Stomach (tissue), 9 donors: ENCODE data around the gene CMTM7. TPM values are rescaled to one million over a fixed set of nuclear protein-coding genes. Genes with fewer than 3 reads are reported as not detected.

Source experiments
- DNase-seq, 2 donors: peaks; one replicate each; pipeline versions ENCODE4 v3.0.0 to v3.0.0-alpha.2; 2013 to 2019
- H3K27ac ChIP-seq, 5 donors: fragments of 200-600 bp in 4 of 5; sonication (generic) in 4 of 5; one replicate each; pipeline ENCODE4 v1.5.1; 2013 to 2019; ENCODE audit warnings: mild to moderate bottlenecking in 1 of 5, moderate library complexity in 1 of 5
- H3K27me3 ChIP-seq, 3 donors: fragments of 200-600 bp; sonication (generic); one replicate each; pipeline ENCODE4 v1.5.1; 2017 to 2019; ENCODE audit warnings: mixed run types in 1 of 3
- H3K36me3 ChIP-seq, 4 donors: fragments of 200-600 bp; sonication (generic); 1 replicate in 3 of 4; 2 replicates in 1 of 4; pipeline ENCODE4 v1.5.1; 2016 to 2019
- H3K4me1 ChIP-seq, 4 donors: fragments of 200-600 bp; sonication (generic); one replicate each; pipeline ENCODE4 v1.5.1; 2016 to 2019
- H3K4me3 ChIP-seq, 4 donors: fragments of 200-600 bp; sonication (generic) in 3 of 4; one replicate each; pipeline ENCODE4 v1.5.1; 2016 to 2019; ENCODE audit warnings: mild to moderate bottlenecking in 1 of 4
- H3K9me3 ChIP-seq, 4 donors: fragments of 200-600 bp; sonication (generic); one replicate each; pipeline ENCODE4 v1.5.1; 2016 to 2019
- CTCF ChIP-seq, 7 experiments: fragments of 450-650 bp in 4 of 7; fragments of 200-600 bp in 3 of 7; sonication (generic) in 3 of 7; IDR thresholded peaks; one replicate each; pipeline ENCODE4 v1.5.1; 2016 to 2019; ENCODE audit warnings: antibody characterized with exemption in 7 of 7, control low read depth in 2 of 7, mild to moderate bottlenecking in 1 of 7
- EP300 ChIP-seq: sonication (generic); formaldehyde crosslinking; IDR thresholded peaks from one replicate; pipeline ENCODE4 v1.6.1; 2017; ENCODE audit warnings: antibody characterized with exemption
- POLR2A ChIP-seq, 4 donors: fragments of 450-650 bp; IDR thresholded peaks; one replicate each; pipeline ENCODE4 v1.6.1; 2016; ENCODE audit warnings: antibody characterized with exemption in 4 of 4, control low read depth in 2 of 4, mild to moderate bottlenecking in 1 of 4, moderate library complexity in 1 of 4
- POLR2AphosphoS5 ChIP-seq, 3 donors: sonication (generic); formaldehyde crosslinking; IDR thresholded peaks; one replicate each; pipeline ENCODE4 v1.6.1; 2016; ENCODE audit warnings: antibody characterized with exemption in 3 of 3
- WGBS, 5 donors: extraction: QIAGEN DNeasy Blood & Tissue Kit in 3 of 5; methylation state at CpG; one replicate each; pipeline versions ENCODE4 v1.1.5 to v1.1.7; 2013 to 2018; 5-methylcytosine and 5-hydroxymethylcytosine counted together
- intact Hi-C: fragments of 100-400 bp; cut with DNase I; formaldehyde crosslinking; loops from one replicate; pipeline ENCODE4 v1.15.1; 2023; ENCODE audit warnings: low total_unique reads
- polyA plus RNA-seq, 3 donors: library from polyadenylated mRNA; stranded (reverse); fragments of 200-250 nt; gene quantifications; one replicate each; pipeline ENCODE4 v1.2.3, GENCODE V29; 2013
- total RNA-seq, 5 donors: library from RNA; depleted of rRNA; stranded (reverse); fragments of >200 nt; gene quantifications; one replicate each; pipeline versions ENCODE4 v1.1.0 to v1.2.3, GENCODE V29; 2014 to 2016
- donor health status: healthy with polysubstance abuse.
- donor health status: Bipolar disorder and iron deficiency.
- donor health status: healthy.

The CMTM7 gene
- total and polyA plus RNA-seq, 8 donors, result 3.1 to 54.9 (median 7.4) TPM; not detected in 1

GRCh38 chr3:32359766-32360492, 31.7 kb upstream of the CMTM7 start:
- H3K4me3 ChIP-seq, result no peak overlapping the region
- 44 to 74% (median 50%) methylated on average over 5 of the region's 5 CpGs for WGBS, 5 donors
- DNase-seq, result no peak
- TF ChIP-seq EP300 (no peak), POLR2A (IDR thresholded peaks at IDR 0.05) (no peak)
- H3K4me1 ChIP-seq, result peaks cover 0 to 8% (median 6%) of the 10 kb centered on the region in 4 donors
- no peak overlapping the region for H3K27ac ChIP-seq
- H3K27me3 ChIP-seq, result no peaks in the 10 kb centered on the region
- intact Hi-C loops, result no loop called here
- no peaks in the 10 kb centered on the region for H3K9me3 ChIP-seq
- H3K36me3 ChIP-seq, result peaks cover 0 to 7% (median 0%) of the 10 kb centered on the region in 4 donors

- Histone ChIP-seq H3K36me3 (peaks cover 0 to 7% (median 0%) of the 10 kb centered on the region in 4 donors), H3K4me1 (peaks cover 0 to 8% (median 6%) of the 10 kb centered on the region in 4 donors), H3K27me3 (no peaks in the 10 kb centered on the region), H3K9me3 (no peaks in the 10 kb centered on the region), H3K27ac (no peak overlapping the region), H3K4me3 (no peak overlapping the region)
- WGBS, 5 donors, result 60 to 73% (median 66%) methylated on average over 4 of the region's 4 CpGs
- no peak for DNase-seq
- TF ChIP-seq EP300 (no peak), POLR2AphosphoS5 (IDR thresholded peaks at IDR 0.05) (no peak), POLR2A (IDR thresholded peaks at IDR 0.05) (no peak), CTCF (IDR thresholded peaks at IDR 0.05) (no peak)
- intact Hi-C loops, result no loop called here
Measured at GRCh38 chr3:32360493-32360827, 31.2 kb upstream of the CMTM7 start.

GRCh38 chr3:32366638-32367397, 24.8 kb upstream of the CMTM7 start:
- Histone ChIP-seq H3K9me3 (no peaks in the 10 kb centered on the region), H3K27ac (no peak overlapping the region), H3K4me3 (no peak overlapping the region), H3K36me3 (peaks cover 0 to 13% (median 8%) of the 10 kb centered on the region in 4 donors), H3K27me3 (no peaks in the 10 kb centered on the region), H3K4me1 (no peaks in the 10 kb centered on the region)
- TF ChIP-seq POLR2AphosphoS5 (IDR thresholded peaks at IDR 0.05) (no peak), POLR2A (IDR thresholded peaks at IDR 0.05) (no peak), CTCF (IDR thresholded peaks at IDR 0.05) (no peak), EP300 (no peak)
- 58 to 79% (median 68%) methylated on average over 6 of the region's 6 CpGs for WGBS, 5 donors
- DNase-seq, result no peak
- intact Hi-C loops, result no loop called here

- intact Hi-C loops, result no loop called here
- WGBS, 5 donors, result 93 to 97% (median 97%) methylated on average over 7 to 10 of the region's 10 CpGs
- TF ChIP-seq CTCF (IDR thresholded peaks at IDR 0.05) (no peak), POLR2AphosphoS5 (IDR thresholded peaks at IDR 0.05) (no peak), EP300 (no peak), POLR2A (IDR thresholded peaks at IDR 0.05) (no peak)
Measured at GRCh38 chr3:32367442-32367841, 24.2 kb upstream of the CMTM7 start.

More at GRCh38 chr3:32367442-32367841, 24.2 kb upstream of the CMTM7 start:
- Histone ChIP-seq H3K27ac (no peak overlapping the region), H3K4me1 (no peaks in the 10 kb centered on the region), H3K27me3 (no peaks in the 10 kb centered on the region), H3K4me3 (no peak overlapping the region), H3K9me3 (no peaks in the 10 kb centered on the region), H3K36me3 (peaks cover 0 to 10% (median 8%) of the 10 kb centered on the region in 4 donors)
- DNase-seq, result no peak
